ENCODE results near the gene DOCK10. TPM values are rescaled to one million over a fixed set of nuclear protein-coding genes. Genes with fewer than 3 reads are reported as not detected.

Gene DOCK10
- total and polyA plus RNA-seq, 2 donors (not counting 1 experiment from before 2014, with no cell fraction given) = 20.8 to 26.3 TPM

DNA sequence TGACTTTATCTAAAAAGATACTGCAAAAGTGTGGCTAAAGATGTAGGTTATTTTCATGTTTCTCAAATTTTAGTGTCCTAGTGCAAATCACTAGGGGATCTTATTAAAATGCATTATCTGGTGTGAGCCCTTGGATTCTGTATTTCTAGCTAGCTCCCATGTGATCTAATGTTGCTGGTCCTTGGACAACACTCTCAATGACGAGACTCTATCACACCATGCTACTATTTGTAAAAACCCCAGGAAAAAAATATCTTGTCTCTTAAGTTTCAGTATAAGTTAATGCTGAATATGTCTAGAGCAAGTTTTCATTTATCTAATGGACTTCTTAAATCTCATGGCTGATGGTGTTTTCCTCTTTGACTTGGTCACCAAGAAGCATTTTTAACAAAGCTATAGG, 5.8 kb downstream of the DOCK10 start:
- H3K4me1 ChIP-seq (ENCODE audit: control insufficient read depth, extremely low read depth, insufficient read depth, low read length) = peaks cover 4% of the 10 kb centered on the region
- no peak for DNase-seq (ENCODE audit: low read depth in 2 of 2)
- H4K20me1 ChIP-seq (ENCODE audit: control insufficient read depth, extremely low read depth, insufficient read depth, low read length) = no peaks in the 10 kb centered on the region
- no peak overlapping the region for H3K27ac ChIP-seq (ENCODE audit: insufficient read depth, low read length)
- no peaks in the 10 kb centered on the region for H3K9me3 ChIP-seq (ENCODE audit: control insufficient read depth, insufficient read depth, low read depth, low read length)
- H3K9ac ChIP-seq (ENCODE audit: insufficient read depth, low read length) = no peak overlapping the region
- H3K4me3 ChIP-seq (replicated peaks in 1 of 4; ENCODE audit: control extremely low read depth in 1 of 4, insufficient read depth in 1 of 4, low read depth in 3 of 4, low read length in 4 of 4) = no peak overlapping the region
- H3K79me2 ChIP-seq (ENCODE audit: control insufficient read depth, insufficient read depth, low read length) = peaks cover 53% of the 10 kb centered on the region
- H3K4me2 ChIP-seq (ENCODE audit: extremely low read depth, insufficient read depth, low read length) = no peak overlapping the region
- no peaks in the 10 kb centered on the region for H3K27me3 ChIP-seq (ENCODE audit: control insufficient read depth, insufficient read depth, low read length)
- H3K36me3 ChIP-seq (ENCODE audit: control insufficient read depth, insufficient read depth, low read length) = no peaks in the 10 kb centered on the region
- H2AFZ ChIP-seq (ENCODE audit: low read length) = no peak overlapping the region
- TF ChIP-seq, protein P1, sequence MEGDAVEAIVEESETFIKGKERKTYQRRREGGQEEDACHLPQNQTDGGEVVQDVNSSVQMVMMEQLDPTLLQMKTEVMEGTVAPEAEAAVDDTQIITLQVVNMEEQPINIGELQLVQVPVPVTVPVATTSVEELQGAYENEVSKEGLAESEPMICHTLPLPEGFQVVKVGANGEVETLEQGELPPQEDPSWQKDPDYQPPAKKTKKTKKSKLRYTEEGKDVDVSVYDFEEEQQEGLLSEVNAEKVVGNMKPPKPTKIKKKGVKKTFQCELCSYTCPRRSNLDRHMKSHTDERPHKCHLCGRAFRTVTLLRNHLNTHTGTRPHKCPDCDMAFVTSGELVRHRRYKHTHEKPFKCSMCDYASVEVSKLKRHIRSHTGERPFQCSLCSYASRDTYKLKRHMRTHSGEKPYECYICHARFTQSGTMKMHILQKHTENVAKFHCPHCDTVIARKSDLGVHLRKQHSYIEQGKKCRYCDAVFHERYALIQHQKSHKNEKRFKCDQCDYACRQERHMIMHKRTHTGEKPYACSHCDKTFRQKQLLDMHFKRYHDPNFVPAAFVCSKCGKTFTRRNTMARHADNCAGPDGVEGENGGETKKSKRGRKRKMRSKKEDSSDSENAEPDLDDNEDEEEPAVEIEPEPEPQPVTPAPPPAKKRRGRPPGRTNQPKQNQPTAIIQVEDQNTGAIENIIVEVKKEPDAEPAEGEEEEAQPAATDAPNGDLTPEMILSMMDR (conservative IDR thresholded peaks at IDR 0.05 in 1 of 2, IDR thresholded peaks at IDR 0.05 in 1 of 2; ENCODE audit: low read depth in 1 of 2, low read length in 2 of 2) = no peak

DNA sequence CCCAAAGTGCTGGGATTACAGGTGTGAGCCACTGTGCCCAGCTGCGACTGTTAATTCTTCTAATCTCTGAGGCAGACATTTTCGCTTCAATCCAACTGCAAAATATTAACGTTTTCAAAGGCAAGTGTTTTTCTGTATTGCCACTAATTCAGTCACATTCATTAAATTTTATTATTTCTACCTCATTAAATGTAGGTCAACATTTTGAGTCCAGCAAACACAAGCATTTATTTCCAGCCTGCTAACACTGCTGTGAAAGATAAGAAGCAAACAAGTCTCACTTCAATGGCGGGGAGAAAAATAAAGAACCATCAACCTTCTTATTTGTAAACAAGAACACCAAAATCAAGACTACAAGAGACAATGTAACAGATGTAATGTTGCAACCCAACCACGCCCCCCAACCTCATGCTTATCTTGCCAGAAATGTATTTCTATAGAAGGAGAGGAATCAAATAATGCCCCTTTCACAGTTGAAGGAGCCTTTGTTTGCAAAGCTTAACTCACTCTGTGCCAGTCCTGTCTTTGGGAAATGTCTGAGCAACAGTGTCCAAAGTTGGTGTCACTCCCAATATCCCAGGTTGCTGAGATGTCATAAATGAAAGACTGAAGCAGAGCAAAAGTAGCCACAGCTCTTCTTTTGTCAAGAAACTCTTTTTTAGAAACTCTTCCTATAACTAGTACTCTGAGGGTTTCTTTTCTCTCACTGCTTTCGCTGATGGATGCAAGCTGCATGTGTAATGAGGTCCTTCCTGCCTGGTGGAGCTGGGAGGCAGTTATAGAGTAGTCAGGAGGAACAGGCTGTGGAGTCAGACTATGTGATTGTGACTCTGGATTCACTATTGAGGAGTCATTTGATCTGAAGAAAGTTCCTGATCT, 8.6 kb downstream of the DOCK10 start:
- Histone ChIP-seq H3K4me3 (replicated peaks in 1 of 4; ENCODE audit: control extremely low read depth in 1 of 4, insufficient read depth in 1 of 4, low read depth in 3 of 4, low read length in 4 of 4) (no peak overlapping the region), H3K27me3 (ENCODE audit: control insufficient read depth, insufficient read depth, low read length) (no peaks in the 10 kb centered on the region), H3K27ac (ENCODE audit: insufficient read depth, low read length) (no peak overlapping the region), H3K9me3 (ENCODE audit: control insufficient read depth, insufficient read depth, low read depth, low read length) (no peaks in the 10 kb centered on the region), H2AFZ (ENCODE audit: low read length) (no peak overlapping the region), H3K79me2 (ENCODE audit: control insufficient read depth, insufficient read depth, low read length) (peaks cover 47% of the 10 kb centered on the region), H4K20me1 (ENCODE audit: control insufficient read depth, extremely low read depth, insufficient read depth, low read length) (no peaks in the 10 kb centered on the region), H3K36me3 (ENCODE audit: control insufficient read depth, insufficient read depth, low read length) (no peaks in the 10 kb centered on the region), H3K9ac (ENCODE audit: insufficient read depth, low read length) (no peak overlapping the region), H3K4me1 (ENCODE audit: control insufficient read depth, extremely low read depth, insufficient read depth, low read length) (no peaks in the 10 kb centered on the region), H3K4me2 (ENCODE audit: extremely low read depth, insufficient read depth, low read length) (no peak overlapping the region)
- no peak for TF ChIP-seq EZH2 (IDR thresholded peaks at IDR 0.05; ENCODE audit: low read length, missing control alignments)
- TF ChIP-seq, protein P1 (conservative IDR thresholded peaks at IDR 0.05 in 1 of 2, IDR thresholded peaks at IDR 0.05 in 1 of 2; ENCODE audit: low read depth in 1 of 2, low read length in 2 of 2) = no peak
- no peak for DNase-seq (ENCODE audit: low read depth in 2 of 2)

DNA sequence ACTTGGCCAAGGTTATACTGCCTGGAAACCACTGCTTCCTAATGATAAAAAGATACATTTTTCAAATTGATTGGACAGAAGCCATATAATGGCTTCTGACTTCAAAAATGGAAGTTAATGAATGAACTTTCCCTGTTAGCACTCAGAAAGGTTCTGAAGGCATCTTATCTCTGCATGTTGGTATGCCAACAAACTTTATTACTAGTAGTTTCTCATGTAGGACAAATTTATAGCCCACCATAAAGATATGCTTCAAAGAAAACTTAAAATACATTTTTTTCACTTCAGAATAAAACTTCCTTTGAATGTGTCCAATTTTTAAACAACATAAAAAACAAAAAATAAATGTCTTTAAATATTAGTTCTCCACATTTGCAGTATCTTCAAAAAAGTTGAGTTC, 10.0 kb downstream of the DOCK10 start:
- Histone ChIP-seq H3K9ac (ENCODE audit: insufficient read depth, low read length) (no peak overlapping the region), H2AFZ (ENCODE audit: low read length) (no peak overlapping the region), H3K36me3 (ENCODE audit: control insufficient read depth, insufficient read depth, low read length) (no peaks in the 10 kb centered on the region), H3K4me3 (replicated peaks in 1 of 4; ENCODE audit: control extremely low read depth in 1 of 4, insufficient read depth in 1 of 4, low read depth in 3 of 4, low read length in 4 of 4) (no peak overlapping the region), H4K20me1 (ENCODE audit: control insufficient read depth, extremely low read depth, insufficient read depth, low read length) (no peaks in the 10 kb centered on the region), H3K4me1 (ENCODE audit: control insufficient read depth, extremely low read depth, insufficient read depth, low read length) (no peaks in the 10 kb centered on the region), H3K4me2 (ENCODE audit: extremely low read depth, insufficient read depth, low read length) (no peak overlapping the region), H3K27me3 (ENCODE audit: control insufficient read depth, insufficient read depth, low read length) (no peaks in the 10 kb centered on the region), H3K27ac (ENCODE audit: insufficient read depth, low read length) (no peak overlapping the region), H3K9me3 (ENCODE audit: control insufficient read depth, insufficient read depth, low read depth, low read length) (no peaks in the 10 kb centered on the region), H3K79me2 (ENCODE audit: control insufficient read depth, insufficient read depth, low read length) (peaks cover 52% of the 10 kb centered on the region)
- DNase-seq (ENCODE audit: low read depth in 2 of 2) = no peak
- TF ChIP-seq EZH2 (IDR thresholded peaks at IDR 0.05; ENCODE audit: low read length, missing control alignments) = no peak
- TF ChIP-seq, protein P1 (conservative IDR thresholded peaks at IDR 0.05 in 1 of 2, IDR thresholded peaks at IDR 0.05 in 1 of 2; ENCODE audit: low read depth in 1 of 2, low read length in 2 of 2) = no peak
